Stimulated activated naive CD4-positive, alpha-beta T cell (primary cell): ENCODE results near the gene HSFX1.
A peak's percentile ranks its signal among the peaks of the same experiment; 100 is the strongest.

Experiments
- DNase-seq, 6 experiments: peaks; one replicate each; lab custom pipeline; 2025; lab: John Stamatoyannopoulos, UW

HSFX1 gene

DNA sequence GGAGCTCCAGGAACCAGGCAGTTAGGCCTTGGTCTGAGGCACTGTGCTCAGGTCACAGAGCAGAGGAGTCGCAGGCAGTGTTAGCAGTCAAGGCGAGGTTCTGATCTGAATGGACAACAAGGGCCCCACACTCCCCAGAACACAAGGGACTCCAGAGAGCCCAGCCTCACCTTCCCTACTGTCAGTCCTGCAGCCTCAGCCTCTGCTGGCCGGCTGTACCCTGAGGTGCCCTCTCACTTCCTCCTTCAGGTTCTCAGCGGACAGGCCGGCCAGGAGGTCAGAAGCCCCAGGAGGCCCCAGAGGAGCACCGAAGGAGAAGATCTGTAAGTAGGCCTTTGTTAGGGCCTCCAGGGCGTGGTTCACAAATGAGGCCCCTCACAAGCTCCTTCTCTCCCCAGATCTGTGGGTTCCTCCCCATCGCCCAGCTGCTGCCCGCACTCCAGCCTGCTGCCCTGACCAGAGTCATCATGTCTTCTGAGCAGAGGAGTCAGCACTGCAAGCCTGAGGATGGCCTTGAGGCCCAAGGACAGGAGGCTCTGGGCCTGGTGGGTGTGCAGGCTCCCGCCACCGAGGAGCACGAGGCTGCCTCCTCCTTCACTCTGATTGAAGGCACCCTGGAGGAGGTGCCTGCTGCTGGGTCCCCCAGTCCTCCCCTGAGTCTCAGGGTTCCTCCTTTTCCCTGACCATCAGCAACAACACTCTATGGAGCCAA is 34.0 kb downstream of the HSFX1 start:
- DNase-seq, result no peak

DNA sequence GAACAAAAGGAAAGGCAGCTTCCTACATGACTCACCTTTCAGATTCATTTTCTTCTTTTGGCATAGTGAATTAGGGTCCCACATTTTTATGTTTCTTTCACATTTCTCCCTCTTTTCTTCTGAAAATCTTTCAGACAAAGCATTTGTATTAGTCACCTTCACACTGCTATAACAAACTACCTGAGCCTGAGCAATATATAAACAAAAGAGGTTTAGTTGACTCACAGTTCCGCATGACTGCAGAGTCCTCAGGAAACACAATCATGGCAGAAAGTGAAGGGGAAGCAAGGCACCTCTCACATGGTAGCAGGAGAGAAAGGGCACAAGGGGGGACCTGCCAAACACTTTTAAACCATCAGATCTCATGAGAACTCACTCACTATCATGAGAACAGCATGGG is 44.8 kb downstream of the HSFX1 start:
- no peak for DNase-seq

DNA sequence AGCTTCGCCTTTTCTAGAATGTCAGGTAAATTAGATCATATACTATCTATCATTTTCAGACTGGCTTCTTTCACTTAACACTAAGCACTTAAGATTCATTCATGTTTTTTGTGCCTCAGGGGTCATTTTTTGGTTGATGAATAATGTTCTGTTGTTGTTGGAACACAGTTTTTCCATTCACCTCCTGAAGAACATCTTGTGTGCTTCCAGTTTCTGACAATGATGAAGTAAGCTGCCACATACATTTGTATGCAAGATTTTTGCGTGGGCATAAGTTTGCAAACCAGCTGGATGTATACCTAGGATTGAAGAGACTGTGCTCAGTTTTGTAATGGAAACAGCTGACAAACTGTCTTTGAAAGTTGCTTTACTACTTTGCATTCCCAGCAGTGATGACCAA is 45.5 kb downstream of the HSFX1 start:
- DNase-seq, result no peak

DNA sequence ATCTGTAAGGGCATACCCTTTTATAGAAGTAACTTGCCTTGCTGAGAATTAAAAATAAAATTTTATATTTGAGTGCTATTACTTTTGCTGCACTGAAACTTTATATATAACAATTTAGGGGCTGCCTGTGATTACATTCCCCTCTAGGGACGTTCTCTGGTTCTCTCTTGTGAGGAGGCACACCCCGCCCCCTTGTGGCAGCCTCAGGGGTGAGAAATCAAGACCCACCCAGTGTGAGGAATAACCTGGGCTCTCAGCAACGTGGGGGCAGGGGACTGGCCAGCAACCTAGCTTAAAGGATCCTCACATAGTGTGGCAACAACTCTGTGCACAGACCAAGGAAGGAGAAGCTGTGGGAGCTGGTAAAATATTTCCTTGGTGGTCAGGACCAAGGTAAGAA is 51.6 kb downstream of the HSFX1 start:
- peak in 5 of 6 experiments; percentile 2 to 8 (median 3) for DNase-seq
